GM12892 (cell line): ENCODE measurements around the gene TTLL11. TPM values are rescaled to one million over a fixed set of nuclear protein-coding genes. Genes with fewer than 3 reads are reported as not detected.

Experiments
- DNase-seq: peaks from one replicate; pipeline ENCODE4 v3.0.0; 2011; ENCODE audit not compliant: insufficient read length
- FAIRE-seq: peaks from 2 replicates; lab custom pipeline; 2011; peaks lifted over from hg19 to GRCh38; lab: Jason Lieb, UNC
- POLR2A ChIP-seq: IDR thresholded peaks from 2 replicates; pipeline ENCODE4 v1.6.1; 2011; ENCODE audit warnings: low read depth, low read length, control low read depth
- POLR2AphosphoS5 ChIP-seq: IDR thresholded peaks from 2 replicates; pipeline ENCODE4 v1.6.1; 2011; ENCODE audit warnings: low read depth, low read length, control low read depth
- TAF1 ChIP-seq: IDR thresholded peaks from 2 replicates; pipeline ENCODE4 v1.6.1; 2011; ENCODE audit warnings: low read depth, mild to moderate bottlenecking, control low read depth, low read length, borderline replicate concordance
- polyA plus RNA-seq: library from polyadenylated mRNA; unstranded; fragments of >200 nt; gene quantifications from one replicate; pipeline ENCODE4 v1.2.1, GENCODE V29; 2012; ENCODE audit warnings: missing spikeins, inconsistent platforms; ENCODE audit not compliant: missing spikeins

The TTLL11 gene, protein sequence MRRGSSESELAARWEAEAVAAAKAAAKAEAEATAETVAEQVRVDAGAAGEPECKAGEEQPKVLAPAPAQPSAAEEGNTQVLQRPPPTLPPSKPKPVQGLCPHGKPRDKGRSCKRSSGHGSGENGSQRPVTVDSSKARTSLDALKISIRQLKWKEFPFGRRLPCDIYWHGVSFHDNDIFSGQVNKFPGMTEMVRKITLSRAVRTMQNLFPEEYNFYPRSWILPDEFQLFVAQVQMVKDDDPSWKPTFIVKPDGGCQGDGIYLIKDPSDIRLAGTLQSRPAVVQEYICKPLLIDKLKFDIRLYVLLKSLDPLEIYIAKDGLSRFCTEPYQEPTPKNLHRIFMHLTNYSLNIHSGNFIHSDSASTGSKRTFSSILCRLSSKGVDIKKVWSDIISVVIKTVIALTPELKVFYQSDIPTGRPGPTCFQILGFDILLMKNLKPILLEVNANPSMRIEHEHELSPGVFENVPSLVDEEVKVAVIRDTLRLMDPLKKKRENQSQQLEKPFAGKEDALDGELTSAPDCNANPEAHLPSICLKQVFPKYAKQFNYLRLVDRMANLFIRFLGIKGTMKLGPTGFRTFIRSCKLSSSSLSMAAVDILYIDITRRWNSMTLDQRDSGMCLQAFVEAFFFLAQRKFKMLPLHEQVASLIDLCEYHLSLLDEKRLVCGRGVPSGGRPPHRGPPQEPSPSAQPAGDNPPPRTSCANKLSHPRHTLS
- 2.4 TPM for polyA plus RNA-seq

DNA sequence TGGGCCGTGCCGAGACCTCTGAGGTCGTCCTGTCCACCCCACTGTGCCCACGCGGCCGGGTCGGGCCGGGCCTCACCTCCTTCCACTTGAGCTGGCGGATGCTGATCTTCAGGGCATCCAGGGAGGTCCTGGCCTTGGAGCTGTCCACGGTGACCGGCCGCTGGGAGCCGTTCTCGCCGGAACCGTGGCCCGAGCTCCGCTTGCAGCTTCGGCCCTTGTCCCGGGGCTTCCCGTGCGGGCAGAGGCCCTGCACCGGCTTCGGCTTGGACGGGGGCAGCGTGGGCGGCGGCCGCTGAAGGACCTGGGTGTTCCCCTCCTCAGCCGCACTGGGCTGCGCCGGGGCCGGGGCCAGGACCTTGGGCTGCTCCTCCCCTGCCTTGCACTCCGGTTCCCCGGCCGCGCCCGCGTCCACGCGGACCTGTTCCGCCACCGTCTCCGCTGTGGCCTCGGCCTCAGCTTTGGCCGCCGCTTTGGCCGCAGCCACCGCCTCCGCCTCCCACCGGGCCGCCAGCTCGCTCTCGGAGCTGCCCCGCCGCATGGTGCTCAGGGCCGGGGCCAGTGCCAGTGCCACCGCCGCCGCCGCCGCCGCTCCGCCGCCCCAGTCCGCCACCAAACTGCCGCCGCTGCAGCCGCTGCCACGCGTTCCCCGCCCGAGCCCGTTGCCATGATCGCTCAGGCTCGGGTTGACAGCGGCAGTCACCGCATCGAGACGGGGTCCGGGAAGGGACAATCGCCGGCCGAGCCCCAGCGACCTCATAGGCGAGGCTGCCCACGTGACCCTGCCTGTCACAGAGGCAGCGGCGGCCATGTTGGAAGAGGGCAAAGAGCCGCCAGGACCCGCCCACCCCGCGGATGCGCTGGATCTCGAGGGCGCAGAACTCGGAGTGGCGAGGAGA is at the start of gene TTLL11:
TTLL11 (minus strand) TSS at position 698 of the 896 bp plus-strand sequence; CDS start at position 538, 160 bp downstream.
- FAIRE-seq, result peak; percentile 96
- TF ChIP-seq TAF1, result no peak
- peak; percentile 55; the same call in 1 of the 2 replicates for TF ChIP-seq POLR2A

DNA sequence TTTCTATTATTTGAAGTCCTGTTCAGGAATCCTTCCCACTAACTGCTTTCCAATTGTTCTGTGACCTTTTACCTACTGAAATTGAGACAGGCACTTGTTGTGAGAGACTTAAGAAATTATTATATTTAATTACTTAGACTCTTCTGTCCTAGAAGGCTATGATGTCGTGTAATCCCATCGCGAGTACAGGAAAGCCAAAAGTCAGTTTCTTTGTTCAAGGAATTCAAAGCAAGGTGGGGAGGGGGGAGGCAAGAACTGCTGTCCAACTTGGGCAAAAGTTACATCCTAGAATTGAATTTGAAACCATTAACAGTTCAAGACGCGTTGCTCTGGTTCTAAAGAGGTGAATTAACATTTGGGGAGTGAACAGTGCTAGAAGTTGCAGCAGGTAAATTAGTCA is 48.6 kb upstream of the TTLL11 start:
- no peak for FAIRE-seq
- TF ChIP-seq POLR2A, result no peak
- no peak for TF ChIP-seq POLR2AphosphoS5
- TF ChIP-seq TAF1, result no peak
- DNase-seq, result no peak

More for the DNA sequence above, at the start of gene TTLL11:
- DNase-seq, result peak; percentile 91

- DNase-seq, result no peak
- TF ChIP-seq POLR2A (no peak), TAF1 (no peak)
- FAIRE-seq, result no peak
Measured at GRCh38 chr9:122140368-122141193, 47.5 kb upstream of the TTLL11 start.

DNA sequence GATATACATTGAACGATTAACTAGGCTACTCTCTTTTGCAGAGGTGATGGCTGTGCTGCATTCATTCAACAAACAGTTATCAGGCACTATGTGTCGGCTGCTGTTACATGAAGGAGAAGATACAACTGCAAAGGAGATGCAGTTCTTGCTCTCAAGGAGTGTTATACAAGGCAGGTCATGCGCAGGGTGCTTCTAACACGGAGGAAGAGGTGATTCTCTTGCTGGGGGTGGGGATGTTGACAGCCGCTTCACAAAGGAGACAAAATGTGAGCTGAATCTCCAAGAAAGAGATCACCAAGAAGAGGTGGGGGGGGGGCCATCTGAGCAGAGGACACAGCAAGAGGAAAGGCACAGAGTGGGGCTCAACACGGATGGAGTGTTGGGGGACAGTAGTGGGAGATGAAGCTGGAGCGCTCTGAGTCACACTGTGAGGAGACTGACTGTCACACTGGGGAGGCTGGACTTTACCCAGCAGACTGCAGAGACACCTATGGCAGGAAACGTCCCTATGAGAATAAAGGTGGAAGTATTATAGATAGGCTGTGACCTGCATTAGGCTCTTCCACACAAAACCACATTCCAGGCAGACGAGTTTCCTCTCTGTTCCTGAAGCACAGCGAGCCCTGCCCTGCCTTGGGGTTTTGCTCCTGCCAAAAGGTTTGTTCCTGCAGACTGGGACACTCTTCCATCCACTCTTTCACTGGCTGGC is 45.6 kb upstream of the TTLL11 start:
- DNase-seq, result no peak
- TF ChIP-seq POLR2A (no peak), POLR2AphosphoS5 (no peak), TAF1 (no peak)
- FAIRE-seq, result no peak

DNA sequence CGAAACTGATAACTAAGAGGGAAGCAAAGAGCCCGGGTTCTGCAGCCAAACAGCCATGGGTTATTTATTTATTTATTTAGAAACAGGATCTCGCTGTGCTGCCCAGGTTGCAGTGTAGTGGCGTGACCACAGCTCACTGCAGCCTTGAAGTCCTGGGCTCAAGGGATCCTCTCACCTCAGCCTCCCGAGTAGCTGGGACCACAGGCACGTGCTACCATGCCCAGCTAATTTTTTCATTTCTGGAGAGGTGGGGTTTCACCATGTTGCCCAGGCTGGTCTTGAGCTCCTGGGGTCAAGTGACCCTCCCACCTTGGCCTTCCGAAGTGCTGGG is 42.4 kb upstream of the TTLL11 start:
- no peak for TF ChIP-seq POLR2A
- TF ChIP-seq TAF1, result no peak
- DNase-seq (no peak), FAIRE-seq (no peak)

DNA sequence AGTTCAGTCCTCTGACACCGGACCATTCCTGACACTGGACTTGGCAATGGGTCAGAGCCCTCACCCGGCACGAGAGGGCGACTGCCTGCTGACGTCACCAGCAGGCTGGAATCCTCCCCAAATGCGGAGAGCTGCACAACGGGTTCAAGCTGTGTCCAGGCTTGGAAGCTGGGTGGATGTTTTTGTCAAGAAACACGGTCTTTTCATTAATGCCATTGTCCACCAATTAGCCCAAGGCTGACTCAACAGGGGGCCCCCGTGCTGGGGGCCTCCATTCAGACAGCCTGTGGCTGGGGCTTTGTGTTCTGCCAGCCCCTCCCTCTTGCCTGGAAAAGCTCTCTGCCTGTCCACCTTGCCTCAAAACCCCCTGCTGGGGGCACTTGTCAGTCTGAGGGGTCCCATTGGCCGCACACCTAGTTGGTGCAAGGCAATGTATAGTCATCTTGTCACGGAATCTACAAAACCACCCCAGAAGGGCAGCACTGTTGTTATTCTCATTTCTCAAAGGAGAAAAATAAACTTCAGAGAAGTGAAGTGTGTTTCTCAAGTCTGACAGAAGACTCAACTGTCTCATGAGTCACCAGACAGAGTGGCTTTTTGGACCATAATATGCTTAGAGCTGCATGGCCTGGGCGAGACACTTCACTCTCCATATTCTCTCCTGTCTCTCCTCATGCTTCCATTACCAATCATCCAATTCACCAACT is 41.9 kb upstream of the TTLL11 start:
- no peak for TF ChIP-seq POLR2AphosphoS5
- no peak for TF ChIP-seq TAF1
- no peak for TF ChIP-seq POLR2A
- FAIRE-seq (no peak), DNase-seq (no peak)

DNA sequence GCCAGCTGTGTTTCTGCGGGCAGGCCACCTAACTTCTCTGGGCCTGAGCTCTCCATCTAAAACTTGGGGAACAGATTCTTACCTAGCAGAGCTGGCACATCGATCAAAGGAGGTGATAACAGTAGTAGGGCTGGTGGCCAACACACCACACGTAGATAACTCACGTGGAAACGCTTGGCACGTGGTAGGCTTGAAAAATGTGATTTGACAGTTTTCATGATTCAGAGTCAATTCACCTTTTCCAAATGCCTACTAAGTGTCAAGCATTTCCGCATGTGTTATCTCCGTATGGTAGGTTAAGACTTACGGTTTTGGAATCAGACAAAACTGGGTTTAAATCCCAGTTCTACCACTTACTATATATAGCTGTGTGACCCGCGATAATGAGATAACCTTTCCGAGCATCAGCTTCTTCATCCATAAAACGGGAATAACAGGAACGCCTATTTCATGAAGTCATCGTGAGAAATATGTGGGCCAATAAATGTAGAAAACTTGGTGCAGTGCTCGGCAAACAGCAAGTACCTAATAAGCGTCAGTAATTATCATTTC is 41.0 kb upstream of the TTLL11 start:
- FAIRE-seq (no peak), DNase-seq (no peak)
- TF ChIP-seq TAF1 (no peak), POLR2AphosphoS5 (no peak), POLR2A (no peak)

GRCh38 chr9:122133263-122133983 is 40.3 kb upstream of the TTLL11 start:
- FAIRE-seq, result no peak
- TF ChIP-seq POLR2AphosphoS5 (no peak), POLR2A (no peak), TAF1 (no peak)
- no peak for DNase-seq

DNA sequence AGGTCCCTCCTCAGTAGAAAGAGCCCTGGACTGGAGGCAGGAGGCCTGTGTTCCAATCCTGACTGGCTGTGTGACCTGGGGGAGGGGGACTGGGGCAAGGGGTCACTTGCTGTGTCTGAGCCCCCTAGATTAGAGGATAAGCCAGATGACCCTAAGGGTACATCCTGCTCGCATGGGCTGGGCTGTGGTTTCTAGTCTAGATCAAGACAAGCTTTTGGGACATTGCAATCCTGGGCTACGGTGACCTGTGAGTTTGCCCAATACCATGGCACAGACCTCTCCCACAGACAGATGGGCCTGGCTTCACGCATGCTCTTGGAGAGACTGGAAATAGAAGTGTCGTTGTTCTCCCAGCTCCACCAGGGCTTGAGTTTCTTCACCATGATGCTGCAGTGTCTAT is 39.4 kb upstream of the TTLL11 start:
- DNase-seq (no peak), FAIRE-seq (no peak)
- TF ChIP-seq TAF1, result no peak
- TF ChIP-seq POLR2A, result no peak
- no peak for TF ChIP-seq POLR2AphosphoS5
